ENCODE results near the gene ZSCAN2. TPM values are rescaled to one million over a fixed set of nuclear protein-coding genes. Genes with fewer than 3 reads are reported as not detected.

The ZSCAN2 gene
- total RNA-seq, 1 donor from 2014 or later: 16.2 TPM

- Mint-ChIP-seq H3K27ac (ENCODE audit: unreplicated experiment) (no peak overlapping the region), H3K27me3 (ENCODE audit: low read depth, unreplicated experiment) (no peaks in the 10 kb centered on the region), H3K9me3 (ENCODE audit: unreplicated experiment) (no peaks in the 10 kb centered on the region), H3K4me3 (ENCODE audit: unreplicated experiment) (no peak overlapping the region), H3K36me3 (ENCODE audit: low read depth, unreplicated experiment) (peaks cover 16% of the 10 kb centered on the region), H3K4me1 (ENCODE audit: low read depth, unreplicated experiment) (no peaks in the 10 kb centered on the region)
- FAIRE-seq (no peak), DNase-seq (ENCODE audit: low read depth) (no peak)
- no peaks in the 10 kb centered on the region for H3K27me3 ChIP-seq (ENCODE audit: insufficient read depth, low read length)
- TF ChIP-seq, protein P1, sequence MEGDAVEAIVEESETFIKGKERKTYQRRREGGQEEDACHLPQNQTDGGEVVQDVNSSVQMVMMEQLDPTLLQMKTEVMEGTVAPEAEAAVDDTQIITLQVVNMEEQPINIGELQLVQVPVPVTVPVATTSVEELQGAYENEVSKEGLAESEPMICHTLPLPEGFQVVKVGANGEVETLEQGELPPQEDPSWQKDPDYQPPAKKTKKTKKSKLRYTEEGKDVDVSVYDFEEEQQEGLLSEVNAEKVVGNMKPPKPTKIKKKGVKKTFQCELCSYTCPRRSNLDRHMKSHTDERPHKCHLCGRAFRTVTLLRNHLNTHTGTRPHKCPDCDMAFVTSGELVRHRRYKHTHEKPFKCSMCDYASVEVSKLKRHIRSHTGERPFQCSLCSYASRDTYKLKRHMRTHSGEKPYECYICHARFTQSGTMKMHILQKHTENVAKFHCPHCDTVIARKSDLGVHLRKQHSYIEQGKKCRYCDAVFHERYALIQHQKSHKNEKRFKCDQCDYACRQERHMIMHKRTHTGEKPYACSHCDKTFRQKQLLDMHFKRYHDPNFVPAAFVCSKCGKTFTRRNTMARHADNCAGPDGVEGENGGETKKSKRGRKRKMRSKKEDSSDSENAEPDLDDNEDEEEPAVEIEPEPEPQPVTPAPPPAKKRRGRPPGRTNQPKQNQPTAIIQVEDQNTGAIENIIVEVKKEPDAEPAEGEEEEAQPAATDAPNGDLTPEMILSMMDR (IDR thresholded peaks at IDR 0.05; ENCODE audit: insufficient read depth, low read depth, low read length): no peak
- TF ChIP-seq EZH2 (IDR thresholded peaks at IDR 0.05; ENCODE audit: insufficient read depth, low read length): no peak
- H4K20me1 ChIP-seq (ENCODE audit: insufficient read depth, low read length): peaks cover 41% of the 10 kb centered on the region
- no peak overlapping the region for H3K9ac ChIP-seq (ENCODE audit: low read length)
- no peak overlapping the region for H3K27ac ChIP-seq (ENCODE audit: low read depth, low read length)
- peaks cover 69% of the 10 kb centered on the region for H3K36me3 ChIP-seq (ENCODE audit: insufficient read depth, low read length)
- H3K4me2 ChIP-seq (ENCODE audit: low read length): no peak overlapping the region
- H3K79me2 ChIP-seq (ENCODE audit: insufficient read depth, low read length): peaks cover 11% of the 10 kb centered on the region
- H3K4me3 ChIP-seq (ENCODE audit: insufficient read depth, low read depth, low read length): no peak overlapping the region
- no peak overlapping the region for H2AFZ ChIP-seq (ENCODE audit: low read depth, low read length)
- H3K9me3 ChIP-seq (ENCODE audit: insufficient read depth, low read depth, low read length): no peaks in the 10 kb centered on the region
- no peaks in the 10 kb centered on the region for H3K4me1 ChIP-seq (ENCODE audit: insufficient read depth, low read length)
Observed at GRCh38 chr15:84643838-84644237, 43.0 kb downstream of the ZSCAN2 start.

GRCh38 chr15:84645496-84645895 lies 44.7 kb downstream of the ZSCAN2 start:
- Histone ChIP-seq H3K4me3 (ENCODE audit: insufficient read depth, low read depth, low read length) (no peak overlapping the region), H3K27ac (ENCODE audit: low read depth, low read length) (no peak overlapping the region), H3K36me3 (ENCODE audit: insufficient read depth, low read length) (peaks cover 59% of the 10 kb centered on the region), H2AFZ (ENCODE audit: low read depth, low read length) (no peak overlapping the region), H3K79me2 (ENCODE audit: insufficient read depth, low read length) (peaks cover 11% of the 10 kb centered on the region), H3K9ac (ENCODE audit: low read length) (no peak overlapping the region), H4K20me1 (ENCODE audit: insufficient read depth, low read length) (peaks cover 44% of the 10 kb centered on the region), H3K9me3 (ENCODE audit: insufficient read depth, low read depth, low read length) (no peaks in the 10 kb centered on the region), H3K4me1 (ENCODE audit: insufficient read depth, low read length) (no peaks in the 10 kb centered on the region), H3K4me2 (ENCODE audit: low read length) (no peak overlapping the region), H3K27me3 (ENCODE audit: insufficient read depth, low read length) (no peaks in the 10 kb centered on the region)
- H3K27me3 Mint-ChIP-seq (ENCODE audit: low read depth, unreplicated experiment): no peaks in the 10 kb centered on the region
- no peaks in the 10 kb centered on the region for H3K4me1 Mint-ChIP-seq (ENCODE audit: low read depth, unreplicated experiment)
- no peak overlapping the region for H3K4me3 Mint-ChIP-seq (ENCODE audit: unreplicated experiment)
- no peak for FAIRE-seq
- DNase-seq (ENCODE audit: low read depth): no peak
- peaks cover 11% of the 10 kb centered on the region for H3K36me3 Mint-ChIP-seq (ENCODE audit: low read depth, unreplicated experiment)
- TF ChIP-seq, protein P1 (IDR thresholded peaks at IDR 0.05; ENCODE audit: insufficient read depth, low read depth, low read length): no peak
- no peak overlapping the region for H3K27ac Mint-ChIP-seq (ENCODE audit: unreplicated experiment)
- H3K9me3 Mint-ChIP-seq (ENCODE audit: unreplicated experiment): no peaks in the 10 kb centered on the region

DNA sequence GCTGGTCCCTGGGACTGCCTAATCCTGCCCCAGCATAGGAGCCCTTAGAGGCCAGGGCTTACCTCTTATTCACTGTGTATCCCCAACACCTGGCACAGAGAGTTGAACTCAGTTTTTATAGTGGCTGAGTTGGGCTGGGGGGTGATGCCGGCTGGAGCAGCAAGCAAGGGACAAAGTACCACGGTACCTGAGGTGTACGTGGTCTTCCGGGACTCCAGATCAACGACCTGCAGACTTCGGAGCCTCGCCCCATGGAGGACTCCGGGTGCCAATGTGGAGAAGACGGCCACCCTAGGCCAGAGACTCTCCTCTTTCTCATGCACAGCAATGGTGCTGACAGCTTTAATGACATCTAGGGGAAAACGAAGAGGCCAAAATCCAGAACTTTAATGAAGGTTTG lies 45.2 kb downstream of the ZSCAN2 start:
- peaks cover 10% of the 10 kb centered on the region for H3K36me3 Mint-ChIP-seq (ENCODE audit: low read depth, unreplicated experiment)
- H3K36me3 ChIP-seq (ENCODE audit: insufficient read depth, low read length): peaks cover 55% of the 10 kb centered on the region
- no peaks in the 10 kb centered on the region for H3K4me1 ChIP-seq (ENCODE audit: insufficient read depth, low read length)
- no peaks in the 10 kb centered on the region for H3K9me3 Mint-ChIP-seq (ENCODE audit: unreplicated experiment)
- H3K27me3 Mint-ChIP-seq (ENCODE audit: low read depth, unreplicated experiment): no peaks in the 10 kb centered on the region
- H3K4me3 ChIP-seq (ENCODE audit: insufficient read depth, low read depth, low read length): no peak overlapping the region
- FAIRE-seq (no peak), DNase-seq (ENCODE audit: low read depth) (no peak)
- H3K9ac ChIP-seq (ENCODE audit: low read length): no peak overlapping the region
- H4K20me1 ChIP-seq (ENCODE audit: insufficient read depth, low read length): peaks cover 42% of the 10 kb centered on the region
- H3K9me3 ChIP-seq (ENCODE audit: insufficient read depth, low read depth, low read length): no peaks in the 10 kb centered on the region
- no peak overlapping the region for H2AFZ ChIP-seq (ENCODE audit: low read depth, low read length)
- no peak overlapping the region for H3K4me3 Mint-ChIP-seq (ENCODE audit: unreplicated experiment)
- H3K27ac ChIP-seq (ENCODE audit: low read depth, low read length): no peak overlapping the region
- peaks cover 11% of the 10 kb centered on the region for H3K79me2 ChIP-seq (ENCODE audit: insufficient read depth, low read length)
- H3K4me2 ChIP-seq (ENCODE audit: low read length): no peak overlapping the region
- no peak for TF ChIP-seq EZH2 (IDR thresholded peaks at IDR 0.05; ENCODE audit: insufficient read depth, low read length)
- TF ChIP-seq, protein P1 (IDR thresholded peaks at IDR 0.05; ENCODE audit: insufficient read depth, low read depth, low read length): no peak
- no peaks in the 10 kb centered on the region for H3K4me1 Mint-ChIP-seq (ENCODE audit: low read depth, unreplicated experiment)
- no peak overlapping the region for H3K27ac Mint-ChIP-seq (ENCODE audit: unreplicated experiment)
- H3K27me3 ChIP-seq (ENCODE audit: insufficient read depth, low read length): no peaks in the 10 kb centered on the region

Data from astrocyte (in vitro differentiated cells and primary cell).